HEK293 (cell line): ENCODE measurements around the gene ARHGAP32.

Source experiments
- REST ChIP-seq: fragments of 450-650 bp; formaldehyde crosslinking; IDR thresholded peaks from 2 replicates; pipeline ENCODE4 v1.5.1; 2016; ENCODE audit warnings: missing biosample characterization, missing genetic modification characterization
- SP2 ChIP-seq: fragments of 450-650 bp; formaldehyde crosslinking; IDR thresholded peaks from 2 replicates; pipeline ENCODE4 v1.5.1; 2016; ENCODE audit warnings: missing biosample characterization, missing genetic modification characterization
- ZBTB1 ChIP-seq: fragments of 450-650 bp; formaldehyde crosslinking; IDR thresholded peaks from 2 replicates; pipeline ENCODE4 v1.5.1; 2016; ENCODE audit warnings: missing biosample characterization, missing genetic modification characterization
- ZBTB11 ChIP-seq: fragments of 450-650 bp; formaldehyde crosslinking; conservative IDR thresholded peaks from 2 replicates; pipeline ENCODE4 v1.5.1; 2016; ENCODE audit warnings: low read depth, missing biosample characterization, missing genetic modification characterization
- ZNF140 ChIP-seq: fragments of 450-650 bp; formaldehyde crosslinking; IDR thresholded peaks from 2 replicates; pipeline ENCODE4 v1.5.1; 2016; ENCODE audit warnings: missing biosample characterization, missing genetic modification characterization
- ZNF274 ChIP-seq, 2 experiments: fragments of 200-500 bp in 1 of 2; fragments of 450-650 bp in 1 of 2; sonication (Bioruptor generic) in 1 of 2; formaldehyde crosslinking in 1 of 2; IDR thresholded peaks; 2 replicates each; pipeline versions ENCODE4 v1.5.1 to v1.6.1; 2014 to 2016; ENCODE audit warnings: borderline replicate concordance in 1 of 2, inconsistent platforms in 1 of 2, low read length in 1 of 2, missing biosample characterization in 1 of 2, missing genetic modification characterization in 1 of 2
- ZNF394 ChIP-seq: fragments of 450-650 bp; formaldehyde crosslinking; IDR thresholded peaks from 2 replicates; pipeline ENCODE4 v1.5.1; 2016; ENCODE audit warnings: missing biosample characterization, missing genetic modification characterization, mild to moderate bottlenecking, moderate library complexity, borderline replicate concordance
- ZNF624 ChIP-seq: fragments of 450-650 bp; formaldehyde crosslinking; IDR thresholded peaks from 2 replicates; pipeline ENCODE4 v1.5.1; 2017; ENCODE audit warnings: missing biosample characterization, missing genetic modification characterization
- ZNF843 ChIP-seq: fragments of 450-650 bp; formaldehyde crosslinking; IDR thresholded peaks from 2 replicates; pipeline ENCODE4 v1.5.1; 2016; ENCODE audit warnings: missing biosample characterization, missing genetic modification characterization
- TF ChIP-seq, protein P1 (sequence below): fragments of 450-650 bp; formaldehyde crosslinking; IDR thresholded peaks from 2 replicates; pipeline ENCODE4 v1.5.1; 2016; ENCODE audit warnings: missing biosample characterization, missing genetic modification characterization
- TF ChIP-seq, protein P2 (sequence below): fragments of 450-650 bp; formaldehyde crosslinking; IDR thresholded peaks from 2 replicates; pipeline ENCODE4 v1.5.1; 2016; ENCODE audit warnings: missing biosample characterization, missing genetic modification characterization, low read depth
- TF ChIP-seq, protein P3 (sequence below): fragments of 450-650 bp; formaldehyde crosslinking; IDR thresholded peaks from 2 replicates; pipeline ENCODE4 v1.5.1; 2016; ENCODE audit warnings: missing biosample characterization, missing genetic modification characterization
- TF ChIP-seq, protein P4 (sequence below): fragments of 450-650 bp; formaldehyde crosslinking; IDR thresholded peaks from 2 replicates; pipeline ENCODE4 v1.5.1; 2016; ENCODE audit warnings: missing biosample characterization, missing genetic modification characterization, low read depth

GRCh38 chr11:128941573-128942271 lies 250.4 kb downstream of the ARHGAP32 start:
- TF ChIP-seq, protein P1, sequence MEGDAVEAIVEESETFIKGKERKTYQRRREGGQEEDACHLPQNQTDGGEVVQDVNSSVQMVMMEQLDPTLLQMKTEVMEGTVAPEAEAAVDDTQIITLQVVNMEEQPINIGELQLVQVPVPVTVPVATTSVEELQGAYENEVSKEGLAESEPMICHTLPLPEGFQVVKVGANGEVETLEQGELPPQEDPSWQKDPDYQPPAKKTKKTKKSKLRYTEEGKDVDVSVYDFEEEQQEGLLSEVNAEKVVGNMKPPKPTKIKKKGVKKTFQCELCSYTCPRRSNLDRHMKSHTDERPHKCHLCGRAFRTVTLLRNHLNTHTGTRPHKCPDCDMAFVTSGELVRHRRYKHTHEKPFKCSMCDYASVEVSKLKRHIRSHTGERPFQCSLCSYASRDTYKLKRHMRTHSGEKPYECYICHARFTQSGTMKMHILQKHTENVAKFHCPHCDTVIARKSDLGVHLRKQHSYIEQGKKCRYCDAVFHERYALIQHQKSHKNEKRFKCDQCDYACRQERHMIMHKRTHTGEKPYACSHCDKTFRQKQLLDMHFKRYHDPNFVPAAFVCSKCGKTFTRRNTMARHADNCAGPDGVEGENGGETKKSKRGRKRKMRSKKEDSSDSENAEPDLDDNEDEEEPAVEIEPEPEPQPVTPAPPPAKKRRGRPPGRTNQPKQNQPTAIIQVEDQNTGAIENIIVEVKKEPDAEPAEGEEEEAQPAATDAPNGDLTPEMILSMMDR (tag by site-specific recombination) = no peak
- TF ChIP-seq, protein P2, sequence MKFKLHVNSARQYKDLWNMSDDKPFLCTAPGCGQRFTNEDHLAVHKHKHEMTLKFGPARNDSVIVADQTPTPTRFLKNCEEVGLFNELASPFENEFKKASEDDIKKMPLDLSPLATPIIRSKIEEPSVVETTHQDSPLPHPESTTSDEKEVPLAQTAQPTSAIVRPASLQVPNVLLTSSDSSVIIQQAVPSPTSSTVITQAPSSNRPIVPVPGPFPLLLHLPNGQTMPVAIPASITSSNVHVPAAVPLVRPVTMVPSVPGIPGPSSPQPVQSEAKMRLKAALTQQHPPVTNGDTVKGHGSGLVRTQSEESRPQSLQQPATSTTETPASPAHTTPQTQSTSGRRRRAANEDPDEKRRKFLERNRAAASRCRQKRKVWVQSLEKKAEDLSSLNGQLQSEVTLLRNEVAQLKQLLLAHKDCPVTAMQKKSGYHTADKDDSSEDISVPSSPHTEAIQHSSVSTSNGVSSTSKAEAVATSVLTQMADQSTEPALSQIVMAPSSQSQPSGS (tag by site-specific recombination) = no peak
- TF ChIP-seq ZBTB11 (no peak), ZNF274 (IDR thresholded peaks at IDR 0.05; ENCODE audit: low read length) (no peak), ZNF274 (tag by site-specific recombination; IDR thresholded peaks at IDR 0.05; ENCODE audit: borderline replicate concordance) (no peak), ZBTB1 (tag by site-specific recombination) (no peak), ZNF843 (no peak), ZNF624 (tag by site-specific recombination) (no peak), REST (tag by site-specific recombination) (no peak), SP2 (tag by site-specific recombination) (no peak), ZNF140 (no peak), ZNF394 (tag by site-specific recombination) (no peak)
- TF ChIP-seq, protein P3, sequence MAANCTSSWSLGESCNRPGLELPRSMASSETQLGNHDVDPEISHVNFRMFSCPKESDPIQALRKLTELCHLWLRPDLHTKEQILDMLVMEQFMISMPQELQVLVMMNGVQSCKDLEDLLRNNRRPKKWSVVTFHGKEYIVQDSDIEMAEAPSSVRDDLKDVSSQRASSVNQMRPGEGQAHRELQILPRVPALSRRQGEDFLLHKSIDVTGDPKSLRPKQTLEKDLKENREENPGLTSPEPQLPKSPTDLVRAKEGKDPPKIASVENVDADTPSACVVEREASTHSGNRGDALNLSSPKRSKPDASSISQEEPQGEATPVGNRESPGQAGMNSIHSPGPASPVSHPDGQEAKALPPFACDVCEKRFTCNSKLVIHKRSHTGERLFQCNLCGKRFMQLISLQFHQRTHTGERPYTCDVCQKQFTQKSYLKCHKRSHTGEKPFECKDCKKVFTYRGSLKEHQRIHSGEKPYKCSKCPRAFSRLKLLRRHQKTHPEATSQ = no peak
- TF ChIP-seq, protein P4, sequence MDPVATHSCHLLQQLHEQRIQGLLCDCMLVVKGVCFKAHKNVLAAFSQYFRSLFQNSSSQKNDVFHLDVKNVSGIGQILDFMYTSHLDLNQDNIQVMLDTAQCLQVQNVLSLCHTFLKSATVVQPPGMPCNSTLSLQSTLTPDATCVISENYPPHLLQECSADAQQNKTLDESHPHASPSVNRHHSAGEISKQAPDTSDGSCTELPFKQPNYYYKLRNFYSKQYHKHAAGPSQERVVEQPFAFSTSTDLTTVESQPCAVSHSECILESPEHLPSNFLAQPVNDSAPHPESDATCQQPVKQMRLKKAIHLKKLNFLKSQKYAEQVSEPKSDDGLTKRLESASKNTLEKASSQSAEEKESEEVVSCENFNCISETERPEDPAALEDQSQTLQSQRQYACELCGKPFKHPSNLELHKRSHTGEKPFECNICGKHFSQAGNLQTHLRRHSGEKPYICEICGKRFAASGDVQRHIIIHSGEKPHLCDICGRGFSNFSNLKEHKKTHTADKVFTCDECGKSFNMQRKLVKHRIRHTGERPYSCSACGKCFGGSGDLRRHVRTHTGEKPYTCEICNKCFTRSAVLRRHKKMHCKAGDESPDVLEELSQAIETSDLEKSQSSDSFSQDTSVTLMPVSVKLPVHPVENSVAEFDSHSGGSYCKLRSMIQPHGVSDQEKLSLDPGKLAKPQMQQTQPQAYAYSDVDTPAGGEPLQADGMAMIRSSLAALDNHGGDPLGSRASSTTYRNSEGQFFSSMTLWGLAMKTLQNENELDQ (tag by site-specific recombination) = no peak
